Measurements from ENCODE around the gene PYGM.
A peak's percentile ranks its signal among the peaks of the same experiment; 100 is the strongest.

Gene PYGM

DNA sequence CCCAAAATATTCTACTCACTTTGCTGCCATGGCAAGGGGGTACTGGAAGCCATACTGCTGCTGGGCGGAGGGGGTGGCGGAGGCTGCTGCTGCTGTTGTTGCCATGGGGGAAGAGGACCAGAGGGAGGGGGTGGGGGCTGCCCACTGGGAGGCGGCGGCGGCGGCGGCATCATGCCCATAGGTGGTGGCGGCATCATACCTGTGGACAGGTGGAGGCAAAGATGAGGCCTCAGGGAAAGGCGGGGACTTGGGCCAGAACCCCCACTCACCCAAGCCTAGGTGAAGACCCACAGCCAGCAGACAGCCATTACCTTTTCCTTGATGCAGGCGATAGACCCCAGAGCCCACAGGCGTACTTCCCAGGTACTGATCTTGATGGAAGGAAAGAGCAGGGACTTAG, 7.1 kb upstream of the PYGM start:
- DNase-seq (ENCODE audit: low read depth in 1 of 2, low spot score in 1 of 2) = no peak
- Histone ChIP-seq H3K27me3 (ENCODE audit: insufficient read depth, poor library complexity, severe bottlenecking) (no peaks in the 10 kb centered on the region), H3K4me3 (replicated peaks; ENCODE audit: insufficient read depth, low read length) (no peak overlapping the region), H3K27ac (replicated peaks) (no peak overlapping the region; the same call in 1 of the 2 replicates)
- TF ChIP-seq SPI1 (IDR thresholded peaks at IDR 0.05; ENCODE audit: borderline replicate concordance, low read depth) (no peak), GABPA (IDR thresholded peaks at IDR 0.05; ENCODE audit: low read depth) (no peak), POLR2AphosphoS5 (IDR thresholded peaks at IDR 0.05; ENCODE audit: low read depth) (no peak)
- TF ChIP-seq, protein P1, sequence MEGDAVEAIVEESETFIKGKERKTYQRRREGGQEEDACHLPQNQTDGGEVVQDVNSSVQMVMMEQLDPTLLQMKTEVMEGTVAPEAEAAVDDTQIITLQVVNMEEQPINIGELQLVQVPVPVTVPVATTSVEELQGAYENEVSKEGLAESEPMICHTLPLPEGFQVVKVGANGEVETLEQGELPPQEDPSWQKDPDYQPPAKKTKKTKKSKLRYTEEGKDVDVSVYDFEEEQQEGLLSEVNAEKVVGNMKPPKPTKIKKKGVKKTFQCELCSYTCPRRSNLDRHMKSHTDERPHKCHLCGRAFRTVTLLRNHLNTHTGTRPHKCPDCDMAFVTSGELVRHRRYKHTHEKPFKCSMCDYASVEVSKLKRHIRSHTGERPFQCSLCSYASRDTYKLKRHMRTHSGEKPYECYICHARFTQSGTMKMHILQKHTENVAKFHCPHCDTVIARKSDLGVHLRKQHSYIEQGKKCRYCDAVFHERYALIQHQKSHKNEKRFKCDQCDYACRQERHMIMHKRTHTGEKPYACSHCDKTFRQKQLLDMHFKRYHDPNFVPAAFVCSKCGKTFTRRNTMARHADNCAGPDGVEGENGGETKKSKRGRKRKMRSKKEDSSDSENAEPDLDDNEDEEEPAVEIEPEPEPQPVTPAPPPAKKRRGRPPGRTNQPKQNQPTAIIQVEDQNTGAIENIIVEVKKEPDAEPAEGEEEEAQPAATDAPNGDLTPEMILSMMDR (IDR thresholded peaks at IDR 0.05; ENCODE audit: insufficient read depth, low read length) = no peak
- TF ChIP-seq, protein P2, sequence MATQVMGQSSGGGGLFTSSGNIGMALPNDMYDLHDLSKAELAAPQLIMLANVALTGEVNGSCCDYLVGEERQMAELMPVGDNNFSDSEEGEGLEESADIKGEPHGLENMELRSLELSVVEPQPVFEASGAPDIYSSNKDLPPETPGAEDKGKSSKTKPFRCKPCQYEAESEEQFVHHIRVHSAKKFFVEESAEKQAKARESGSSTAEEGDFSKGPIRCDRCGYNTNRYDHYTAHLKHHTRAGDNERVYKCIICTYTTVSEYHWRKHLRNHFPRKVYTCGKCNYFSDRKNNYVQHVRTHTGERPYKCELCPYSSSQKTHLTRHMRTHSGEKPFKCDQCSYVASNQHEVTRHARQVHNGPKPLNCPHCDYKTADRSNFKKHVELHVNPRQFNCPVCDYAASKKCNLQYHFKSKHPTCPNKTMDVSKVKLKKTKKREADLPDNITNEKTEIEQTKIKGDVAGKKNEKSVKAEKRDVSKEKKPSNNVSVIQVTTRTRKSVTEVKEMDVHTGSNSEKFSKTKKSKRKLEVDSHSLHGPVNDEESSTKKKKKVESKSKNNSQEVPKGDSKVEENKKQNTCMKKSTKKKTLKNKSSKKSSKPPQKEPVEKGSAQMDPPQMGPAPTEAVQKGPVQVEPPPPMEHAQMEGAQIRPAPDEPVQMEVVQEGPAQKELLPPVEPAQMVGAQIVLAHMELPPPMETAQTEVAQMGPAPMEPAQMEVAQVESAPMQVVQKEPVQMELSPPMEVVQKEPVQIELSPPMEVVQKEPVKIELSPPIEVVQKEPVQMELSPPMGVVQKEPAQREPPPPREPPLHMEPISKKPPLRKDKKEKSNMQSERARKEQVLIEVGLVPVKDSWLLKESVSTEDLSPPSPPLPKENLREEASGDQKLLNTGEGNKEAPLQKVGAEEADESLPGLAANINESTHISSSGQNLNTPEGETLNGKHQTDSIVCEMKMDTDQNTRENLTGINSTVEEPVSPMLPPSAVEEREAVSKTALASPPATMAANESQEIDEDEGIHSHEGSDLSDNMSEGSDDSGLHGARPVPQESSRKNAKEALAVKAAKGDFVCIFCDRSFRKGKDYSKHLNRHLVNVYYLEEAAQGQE (IDR thresholded peaks at IDR 0.05; ENCODE audit: insufficient replicate concordance, low read depth) = no peak

DNA sequence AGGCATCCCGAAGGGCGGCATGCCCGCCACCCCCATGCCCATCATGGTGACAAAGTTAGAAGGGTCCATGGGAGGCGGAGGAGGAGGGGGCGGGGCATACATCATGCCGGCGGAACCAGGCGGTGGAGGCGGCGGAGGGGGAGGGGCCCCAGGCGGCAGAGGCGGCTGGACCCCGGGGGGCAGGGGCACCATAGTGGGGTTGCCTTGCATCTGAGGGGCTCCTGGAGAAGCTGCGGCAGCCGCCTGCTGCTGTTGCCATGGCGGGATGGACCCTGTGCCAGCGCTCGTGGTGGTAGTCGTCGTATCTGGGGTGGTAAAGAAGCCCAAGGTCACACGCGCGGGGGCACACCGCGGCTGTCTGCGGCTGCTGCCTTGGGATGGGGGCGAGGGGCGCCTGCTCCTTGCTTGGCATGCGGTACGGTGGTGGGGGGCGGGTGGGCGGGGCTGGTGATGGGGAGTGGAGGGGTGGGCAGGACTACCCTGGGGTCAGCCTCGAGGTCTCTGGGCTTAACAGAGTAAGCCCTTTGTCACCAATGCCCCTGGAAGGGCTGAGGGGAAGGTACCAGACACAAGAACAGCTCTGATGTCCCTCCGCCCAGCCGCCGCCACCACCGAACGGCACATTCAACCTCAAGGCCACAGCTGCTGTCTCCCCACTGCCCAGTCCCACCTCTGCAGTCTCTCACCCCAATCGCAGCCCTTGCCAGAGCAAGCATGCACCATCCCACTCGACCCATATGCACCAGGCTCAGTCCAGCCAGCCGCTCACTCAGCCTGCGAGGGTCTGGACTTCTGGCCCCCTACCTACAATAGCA, 6.3 kb upstream of the PYGM start:
- no peak for DNase-seq (ENCODE audit: low read depth in 1 of 2, low spot score in 1 of 2)
- no peak overlapping the region for H3K4me3 ChIP-seq (replicated peaks; ENCODE audit: insufficient read depth, low read length)
- TF ChIP-seq GABPA (IDR thresholded peaks at IDR 0.05; ENCODE audit: low read depth) (no peak), POLR2AphosphoS5 (IDR thresholded peaks at IDR 0.05; ENCODE audit: low read depth) (no peak), SPI1 (IDR thresholded peaks at IDR 0.05; ENCODE audit: borderline replicate concordance, low read depth) (no peak)
- TF ChIP-seq, protein P2 (IDR thresholded peaks at IDR 0.05; ENCODE audit: insufficient replicate concordance, low read depth) = no peak
- TF ChIP-seq, protein P1 (IDR thresholded peaks at IDR 0.05; ENCODE audit: insufficient read depth, low read length) = no peak

DNA sequence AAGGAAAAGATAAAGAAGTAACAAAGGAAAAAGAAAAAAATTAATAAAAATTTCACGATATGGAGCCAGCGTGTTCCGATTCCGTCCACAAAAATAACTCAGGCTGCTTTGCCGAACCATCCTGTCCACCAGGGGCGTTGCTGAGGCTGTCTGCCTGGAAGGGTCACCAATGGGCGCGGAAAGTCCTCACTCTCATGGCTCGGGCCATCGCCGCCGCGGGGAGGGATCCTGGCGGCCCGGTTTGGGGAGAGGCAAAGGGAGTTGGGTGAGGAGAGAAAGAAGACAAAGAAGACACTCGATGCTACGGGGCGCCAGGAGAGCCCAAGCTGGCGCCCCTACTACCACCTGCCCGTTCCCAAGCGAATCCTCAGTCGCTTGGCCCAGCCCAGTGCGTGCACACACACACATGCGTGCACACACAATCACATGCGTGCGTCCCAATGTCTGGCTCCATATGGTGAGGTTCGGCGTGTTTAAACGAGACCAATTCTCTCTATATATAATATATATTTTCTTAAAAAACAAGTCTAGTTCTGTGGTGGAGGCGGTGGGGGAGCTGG, 5.6 kb upstream of the PYGM start:
- peak; percentile 50; the same call in 1 of the 2 replicates for TF ChIP-seq POLR2AphosphoS5 (IDR thresholded peaks at IDR 0.05; ENCODE audit: low read depth)
- TF ChIP-seq, protein P2 (IDR thresholded peaks at IDR 0.05; ENCODE audit: insufficient replicate concordance, low read depth) = no peak
- no peak for DNase-seq (ENCODE audit: low read depth in 1 of 2, low spot score in 1 of 2)
- Histone ChIP-seq H3K4me3 (replicated peaks; ENCODE audit: insufficient read depth, low read length) (no peak overlapping the region), H3K27me3 (ENCODE audit: insufficient read depth, poor library complexity, severe bottlenecking) (no peaks in the 10 kb centered on the region), H3K27ac (replicated peaks) (no peak overlapping the region)

More for the DNA sequence above, 6.3 kb upstream of the PYGM start:
- H3K27me3 ChIP-seq (ENCODE audit: insufficient read depth, poor library complexity, severe bottlenecking) = no peaks in the 10 kb centered on the region
- no peak overlapping the region for H3K27ac ChIP-seq (replicated peaks)

Measured in HL-60 (cell line).